ENCODE measurements around the gene SCAMP3. TPM values are rescaled to one million over a fixed set of nuclear protein-coding genes. Genes with fewer than 3 reads are reported as not detected.
"Not testable (repeated sequence)": the region's sequence is repeated elsewhere in the genome, so short reads cannot be mapped to it uniquely, and the experiment has no call there.

Gene SCAMP3
- total RNA-seq, 1 donor from 2014 or later = 55.4 TPM

- DNase-seq (ENCODE audit: missing footprints) = no peak
- ATAC-seq = peak; percentile 1
- intact Hi-C loops (cut with DNase I) = loop anchor here (5.0 kb wide), 1 partner anchor 35 kb away; the partner anchor contains the start of genes MTX1 and THBS3
These were observed 20.3 kb downstream of the SCAMP3 start for GRCh38 chr1:155241841-155242264.

DNA sequence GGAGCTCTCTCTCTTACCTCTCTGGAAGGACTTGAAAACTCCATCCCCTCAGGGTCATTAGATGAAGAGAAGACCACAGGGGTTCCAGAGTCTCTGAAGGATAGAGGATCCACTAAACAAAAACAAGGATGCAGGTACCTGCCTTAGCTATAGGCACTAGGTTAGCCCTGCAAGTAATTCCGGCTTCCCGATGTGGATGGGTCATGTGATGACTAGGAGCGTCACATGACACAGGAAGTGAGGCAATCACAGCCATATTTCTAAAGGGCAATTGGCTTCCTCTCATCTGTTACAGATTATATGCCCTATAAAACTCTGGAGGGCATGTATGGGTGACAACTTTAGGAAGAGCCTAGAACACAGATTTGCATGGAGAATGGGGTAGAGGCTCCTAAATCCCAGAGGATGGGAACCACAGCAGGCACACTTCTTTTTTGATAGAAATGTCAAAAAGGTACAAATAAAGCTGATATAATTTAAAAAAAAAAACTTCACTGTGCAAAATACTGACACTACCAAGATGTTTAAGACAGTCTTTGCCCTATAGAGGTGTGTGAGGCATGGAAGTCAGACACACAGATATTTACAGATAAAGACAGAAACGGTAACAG is 21.0 kb downstream of the SCAMP3 start:
- ATAC-seq (peak; percentile 15), DNase-seq (ENCODE audit: missing footprints) (no peak)
- intact Hi-C loops (cut with DNase I) = loop anchor here (5.0 kb wide), 1 partner anchor 34 kb away; the partner anchor contains the start of genes MTX1 and THBS3

DNA sequence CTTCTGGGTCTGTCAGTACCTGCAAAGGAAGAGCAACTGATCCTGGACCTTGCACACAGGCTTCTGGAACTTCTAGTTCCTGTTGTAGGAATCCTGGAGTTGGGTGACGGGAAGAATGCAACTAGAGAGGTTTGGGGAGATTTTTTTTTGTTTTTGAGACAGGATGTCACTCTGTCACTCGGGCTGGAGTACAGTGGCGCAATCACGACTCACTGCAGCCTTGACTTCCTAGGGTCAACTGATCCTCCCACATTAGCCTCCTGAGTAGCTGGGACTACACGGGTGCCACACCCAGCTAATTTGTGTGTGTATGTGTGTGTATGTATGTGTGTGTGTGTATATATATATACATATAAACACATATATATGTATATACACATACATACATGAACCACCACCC is 25.7 kb downstream of the SCAMP3 start:
- DNase-seq (ENCODE audit: missing footprints) (no peak), ATAC-seq (no peak)
- intact Hi-C loops (cut with DNase I) = no loop called here

GRCh38 chr1:155235375-155235774 is 26.8 kb downstream of the SCAMP3 start:
- intact Hi-C loops (cut with DNase I); DNase-seq (ENCODE audit: missing footprints); ATAC-seq: not testable (repeated sequence)

DNA sequence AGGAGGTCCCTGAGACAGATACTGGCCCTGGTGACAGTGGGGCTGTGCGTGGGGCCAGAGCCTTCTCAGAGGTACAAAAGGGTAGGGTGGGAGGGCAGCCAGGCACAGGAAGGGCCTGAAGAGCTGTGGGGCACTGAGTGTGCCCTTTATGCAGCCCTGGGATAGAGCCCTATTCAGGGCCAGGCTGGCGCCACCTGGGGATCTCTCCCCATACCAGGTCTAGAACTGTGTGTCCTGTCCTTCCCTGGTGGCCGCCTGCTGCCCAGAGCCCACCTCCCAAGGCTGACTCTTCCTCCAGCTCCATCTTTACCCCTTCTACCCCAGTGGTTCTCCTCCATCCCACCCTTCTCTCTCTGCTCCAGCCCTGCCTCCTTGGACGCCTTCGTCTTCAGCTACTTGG is 28.7 kb downstream of the SCAMP3 start:
- intact Hi-C loops (cut with DNase I); DNase-seq (ENCODE audit: missing footprints); ATAC-seq: not testable (repeated sequence)

GRCh38 chr1:155232001-155232978 is 29.9 kb downstream of the SCAMP3 start:
- not testable (repeated sequence) for DNase-seq (ENCODE audit: missing footprints)

GRCh38 chr1:155231302-155231701 is 30.9 kb downstream of the SCAMP3 start:
- DNase-seq (ENCODE audit: missing footprints); intact Hi-C loops (cut with DNase I); ATAC-seq: not testable (repeated sequence)

More at GRCh38 chr1:155232001-155232978, 29.9 kb downstream of the SCAMP3 start:
- ATAC-seq; intact Hi-C loops (cut with DNase I): not testable (repeated sequence)

DNA sequence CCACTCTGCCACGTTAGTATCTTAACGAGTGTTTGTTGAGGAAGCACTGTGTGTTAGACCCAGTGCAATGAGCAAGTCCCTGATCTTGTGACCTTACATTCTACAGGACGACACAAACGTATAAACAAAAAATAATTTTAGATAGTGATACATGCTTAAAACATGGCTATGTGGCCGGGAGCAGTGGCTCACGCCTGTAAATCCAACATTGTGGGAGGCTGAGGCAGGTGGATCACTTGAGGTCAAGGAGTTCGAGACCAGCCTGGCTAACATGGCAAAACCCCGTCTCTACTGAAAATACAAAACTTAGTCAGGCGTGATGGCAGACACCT is 34.1 kb downstream of the SCAMP3 start:
- ATAC-seq (no peak), DNase-seq (ENCODE audit: missing footprints) (no peak)
- intact Hi-C loops (cut with DNase I) = no loop called here

- peak; percentile 99 for DNase-seq (ENCODE audit: missing footprints)
- peak; percentile 99 for ATAC-seq
- intact Hi-C loops (cut with DNase I) = loop anchor here (2.0 kb wide), 1 partner anchor 51 kb away; no protein-coding TSS in a partner anchor
These were observed 34.7 kb downstream of the SCAMP3 start for GRCh38 chr1:155227261-155228095.

DNA sequence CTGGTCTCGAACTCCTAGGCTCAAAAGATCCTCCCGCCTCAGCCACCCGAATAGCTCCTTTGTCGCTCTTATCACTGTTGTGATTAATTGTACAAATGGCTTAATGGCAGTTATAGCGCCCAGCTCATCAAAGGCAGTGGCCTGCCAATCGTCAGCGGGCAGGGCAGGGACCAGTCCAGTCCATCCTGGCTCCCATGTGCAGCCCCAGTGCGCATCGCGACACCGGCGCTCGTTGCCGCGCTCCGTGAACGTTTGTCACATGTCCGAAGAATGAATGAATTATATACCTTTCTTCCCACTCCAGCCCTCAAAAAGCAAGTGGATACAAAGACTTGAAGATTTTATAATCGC is 35.3 kb downstream of the SCAMP3 start:
- peak; percentile 27 for ATAC-seq
- intact Hi-C loops (cut with DNase I) = loop anchor here (1.0 to 2.0 kb wide), 2 partner anchors 20 to 50 kb away; partner anchors contain the start of gene THBS3
- peak; percentile 74 for DNase-seq (ENCODE audit: missing footprints)

- intact Hi-C loops (cut with DNase I) = loop anchor here (1.0 to 2.0 kb wide), 2 partner anchors 19 to 50 kb away; partner anchors contain the start of gene THBS3
- ATAC-seq (peak; percentile 61), DNase-seq (ENCODE audit: missing footprints) (peak; percentile 93)
These were observed 35.8 kb downstream of the SCAMP3 start for GRCh38 chr1:155226188-155226909.

DNA sequence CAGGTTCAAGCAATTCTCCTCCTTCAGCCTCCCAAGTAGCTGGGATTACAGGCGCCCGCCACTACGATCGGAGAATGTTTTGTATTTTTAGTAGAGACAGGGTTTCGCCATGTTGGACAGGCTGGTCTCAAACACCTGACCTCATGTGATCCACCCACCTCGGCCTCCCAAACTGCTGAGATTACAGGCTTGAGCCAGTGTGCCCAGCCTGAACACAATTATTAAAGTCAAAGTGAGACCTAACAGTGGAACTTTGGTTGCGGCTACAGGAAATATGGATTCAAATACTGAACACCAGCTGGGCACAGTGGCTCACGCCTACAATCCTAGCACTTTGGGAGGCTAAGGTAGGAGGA is 36.8 kb downstream of the SCAMP3 start:
- intact Hi-C loops (cut with DNase I); ATAC-seq; DNase-seq (ENCODE audit: missing footprints): not testable (repeated sequence)

DNA sequence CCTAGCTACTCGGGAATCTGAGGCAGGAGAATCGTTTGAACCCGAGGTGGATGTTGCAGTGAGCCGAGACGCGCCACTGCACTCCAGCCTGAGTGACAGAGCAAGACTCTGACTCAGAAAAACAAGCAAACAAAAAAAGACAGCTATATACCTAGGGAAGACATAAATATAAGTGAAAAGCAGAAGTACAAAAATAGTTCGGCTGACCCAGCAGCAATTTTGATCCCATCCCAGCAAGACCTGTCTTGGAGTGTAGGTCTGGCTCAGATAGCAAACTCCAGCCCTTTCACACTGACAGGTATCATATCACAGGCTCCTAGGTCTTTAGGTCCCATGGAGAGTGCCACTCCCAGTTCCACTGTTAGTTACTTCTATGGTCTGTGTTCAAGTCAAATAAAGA is 39.1 kb downstream of the SCAMP3 start:
- ATAC-seq = no peak
- intact Hi-C loops (cut with DNase I) = no loop called here
- no peak for DNase-seq (ENCODE audit: missing footprints)

- DNase-seq (ENCODE audit: missing footprints); ATAC-seq; intact Hi-C loops (cut with DNase I): not testable (repeated sequence)
These were observed 41.8 kb downstream of the SCAMP3 start for GRCh38 chr1:155220211-155220965.

DNA sequence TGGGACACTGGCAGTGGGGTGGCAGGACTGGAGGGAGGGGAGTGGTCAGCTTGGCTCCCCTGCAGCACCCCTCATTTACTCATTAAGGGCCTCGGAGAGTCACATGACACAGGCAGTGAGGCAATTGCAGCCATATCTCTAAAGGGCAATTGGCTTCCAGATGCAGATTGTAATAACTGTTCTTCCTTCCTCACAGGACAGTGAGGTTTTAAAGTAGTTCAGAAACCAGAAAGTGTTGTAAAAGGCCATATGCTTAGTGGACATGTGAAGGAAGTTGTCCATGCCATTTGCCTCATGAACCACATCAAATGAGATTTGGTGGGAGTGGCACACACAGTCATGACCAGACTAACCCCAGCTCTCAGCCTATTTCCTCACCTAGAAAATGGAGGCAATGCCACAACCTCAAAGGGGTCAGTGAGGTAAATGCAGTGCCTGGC is 42.5 kb downstream of the SCAMP3 start:
- intact Hi-C loops (cut with DNase I) = no loop called here
- peak; percentile 17 for ATAC-seq
- no peak for DNase-seq (ENCODE audit: missing footprints)

- no peak for DNase-seq (ENCODE audit: missing footprints)
- intact Hi-C loops (cut with DNase I) = no loop called here
- peak; percentile 49 for ATAC-seq
These were observed 43.1 kb downstream of the SCAMP3 start for GRCh38 chr1:155218854-155219591.

GRCh38 chr1:155214702-155215101 is 47.5 kb downstream of the SCAMP3 start:
- DNase-seq (ENCODE audit: missing footprints); ATAC-seq; intact Hi-C loops (cut with DNase I): not testable (repeated sequence)

All from Right ventricle myocardium inferior (tissue), 1 donor.